GM18508 (cell line): ENCODE results near the gene ZNF428.
"Not testable (repeated sequence)": the region's sequence is repeated elsewhere in the genome, so short reads cannot be mapped to it uniquely, and the experiment has no call there.

ENCODE experiments used
- ATAC-seq: cut with Tn5 transposase; IDR thresholded peaks from one replicate; pipeline ENCODE4 v1.9.1; 2021; ENCODE audit warnings: moderate number of reproducible peaks; ENCODE audit not compliant: insufficient read depth, unreplicated experiment

The ZNF428 gene

DNA sequence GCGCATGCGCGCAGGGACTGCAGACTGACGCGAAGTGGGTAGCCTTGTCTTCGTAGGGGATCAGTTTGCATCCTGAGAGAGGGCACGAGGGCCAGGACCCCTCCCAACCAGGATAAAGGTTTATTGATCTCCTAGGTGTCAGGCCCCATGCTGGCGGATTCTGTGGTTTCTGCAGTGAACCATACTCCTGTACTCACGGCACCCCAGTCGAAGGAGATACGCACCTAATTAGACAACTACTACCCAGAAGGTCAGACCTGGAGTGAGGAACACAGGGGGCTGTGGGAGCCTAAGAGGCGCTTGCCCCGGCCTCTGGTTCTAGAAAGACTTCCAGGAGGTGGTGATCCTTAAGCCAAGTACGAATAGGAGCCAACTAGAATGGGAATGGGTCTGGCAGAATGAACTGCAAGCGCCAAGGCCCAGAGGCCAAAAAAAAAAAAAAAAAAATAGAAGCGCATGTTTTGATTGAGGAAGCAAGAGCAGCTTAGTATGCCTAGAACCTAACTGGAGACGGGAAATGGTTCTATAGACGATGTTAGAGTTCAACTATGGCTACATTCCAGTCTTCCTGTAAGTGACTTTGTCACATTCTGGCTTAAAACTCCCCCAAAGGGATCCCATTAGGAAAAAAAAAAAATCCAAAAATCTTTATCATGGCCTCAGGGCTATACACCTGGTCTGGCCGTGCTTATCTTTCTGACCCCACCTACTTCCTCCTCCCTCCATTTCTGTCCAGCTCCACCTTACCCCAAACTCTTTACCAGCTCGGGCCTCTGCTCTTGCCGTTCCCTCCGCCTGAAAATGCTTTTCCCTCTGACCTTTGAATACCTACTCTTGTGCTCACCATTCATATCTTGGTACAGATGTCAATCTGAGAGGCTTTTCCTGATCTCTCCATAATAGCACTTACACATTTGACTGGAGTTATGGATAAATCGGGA, 902 bp upstream of the ZNF428 start:
- no peak for ATAC-seq

DNA sequence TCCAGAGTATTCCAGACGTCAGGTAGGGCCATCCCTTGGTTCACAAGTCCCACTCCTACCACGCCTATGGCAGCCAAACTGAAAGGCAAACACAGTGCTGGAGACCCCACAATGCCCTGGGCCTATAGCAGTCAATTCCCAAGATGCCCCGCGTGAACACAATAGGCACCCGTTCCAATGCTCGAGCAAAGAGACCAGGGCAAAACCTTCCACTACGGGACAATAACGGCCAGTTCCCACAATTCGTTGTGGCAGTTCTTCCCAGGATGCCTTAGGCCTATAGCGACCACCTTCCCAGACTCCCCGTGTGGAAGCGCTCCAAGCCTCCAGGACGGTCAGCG, 538 bp downstream of the ZNF428 start:
- ATAC-seq: no peak

DNA sequence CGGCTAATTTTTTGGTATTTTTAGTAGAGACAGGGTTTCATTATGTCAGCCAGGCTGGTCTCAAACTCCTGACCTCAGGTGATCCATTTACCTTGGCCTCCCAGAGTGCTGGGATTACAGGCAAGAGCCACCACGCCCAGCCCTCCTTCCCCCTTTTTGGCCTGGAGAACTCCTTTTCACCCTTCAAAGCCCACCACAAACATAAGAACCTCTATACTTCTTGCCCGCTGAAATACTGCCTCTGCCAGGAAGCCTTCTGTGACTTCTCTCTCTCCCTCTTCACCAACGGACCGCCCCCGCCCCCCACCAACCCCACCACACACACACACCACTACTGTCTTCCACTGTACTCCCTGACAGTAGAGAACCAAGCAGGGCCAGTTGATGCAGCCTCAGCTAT, 2.5 kb downstream of the ZNF428 start:
- ATAC-seq: no peak

DNA sequence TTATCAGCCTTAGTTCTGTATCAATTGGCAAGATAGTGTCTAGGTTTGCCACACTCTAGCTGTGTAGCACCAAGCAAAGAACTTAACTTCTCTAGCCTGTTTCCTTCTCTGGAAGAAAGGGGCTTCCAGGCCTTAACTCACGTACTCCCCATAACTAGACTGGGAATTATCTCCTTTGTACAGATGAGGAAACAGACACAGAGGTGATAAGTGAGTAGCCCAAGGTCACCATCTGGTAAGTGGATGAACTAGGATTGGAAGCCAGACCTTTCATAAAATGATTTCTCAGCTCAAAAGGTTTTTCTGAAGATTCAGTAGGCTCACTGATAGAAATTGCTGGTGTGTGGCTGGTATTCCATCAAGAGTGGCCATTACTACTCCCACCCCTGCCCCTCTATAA, 3.1 kb downstream of the ZNF428 start:
- no peak for ATAC-seq

DNA sequence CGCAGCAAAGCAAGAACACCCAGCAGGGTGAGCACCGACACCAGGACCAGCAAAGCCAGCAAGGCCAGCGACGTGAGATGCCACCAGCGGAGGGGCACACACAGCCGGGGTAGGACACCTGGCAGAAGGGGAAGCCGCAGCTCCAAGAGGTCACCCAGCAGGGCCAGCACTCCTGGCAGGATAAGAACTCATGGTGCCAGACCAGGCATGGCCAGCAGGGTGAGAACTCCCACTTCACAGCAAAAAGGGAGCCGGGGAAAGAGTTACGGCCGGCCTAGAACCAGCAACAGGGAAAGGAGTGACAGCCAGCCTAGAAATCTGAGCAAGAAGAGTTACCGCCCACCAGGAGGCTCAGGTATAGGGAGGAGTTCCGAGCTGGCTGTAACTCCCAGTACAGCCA, 7.1 kb downstream of the ZNF428 start:
- no peak for ATAC-seq

DNA sequence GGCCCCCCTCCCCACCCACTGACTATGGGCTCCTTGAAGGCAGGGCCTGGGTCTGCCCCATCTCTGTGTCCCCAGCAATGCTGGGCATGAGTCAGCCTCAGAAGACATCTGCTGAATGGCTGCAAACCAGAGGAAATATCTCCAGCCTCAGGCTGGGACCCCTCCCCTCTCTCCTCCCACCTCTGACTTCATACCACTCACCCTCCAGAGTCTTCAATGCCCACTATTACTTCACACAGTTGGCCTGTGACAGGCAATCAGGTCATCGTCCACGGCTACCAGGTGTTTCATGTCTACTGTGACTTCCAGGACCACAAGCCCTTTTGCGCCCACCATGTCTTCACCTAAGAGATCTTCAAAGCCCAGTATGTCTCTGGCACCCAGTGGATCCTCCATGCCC, 7.6 kb downstream of the ZNF428 start, which contains the start of gene SRRM5:
TSS of gene SRRM5 (plus strand) at position 301 of the 400 bp plus-strand sequence. CDS start at position 335, 34 bp downstream.
- no peak for ATAC-seq

DNA sequence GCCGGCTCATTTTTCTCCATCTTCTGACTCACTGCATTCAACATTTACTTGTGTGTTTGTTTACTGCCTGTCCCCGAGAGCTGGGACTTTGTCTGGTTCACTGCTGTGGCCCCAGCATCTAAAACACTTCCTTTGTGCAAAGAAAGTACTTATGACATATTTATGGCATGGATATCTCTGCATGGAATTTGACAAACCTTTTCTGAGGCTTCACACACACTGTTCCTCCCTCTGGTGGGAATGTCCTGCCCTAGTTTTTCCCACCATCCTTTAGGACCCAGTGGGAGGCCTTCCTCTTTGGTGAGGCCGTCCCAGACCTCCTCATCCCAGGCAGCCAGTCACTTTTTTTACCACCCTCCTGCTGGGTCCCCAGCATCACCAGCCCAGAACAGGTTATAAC, 8.9 kb downstream of the ZNF428 start:
- no peak for ATAC-seq

DNA sequence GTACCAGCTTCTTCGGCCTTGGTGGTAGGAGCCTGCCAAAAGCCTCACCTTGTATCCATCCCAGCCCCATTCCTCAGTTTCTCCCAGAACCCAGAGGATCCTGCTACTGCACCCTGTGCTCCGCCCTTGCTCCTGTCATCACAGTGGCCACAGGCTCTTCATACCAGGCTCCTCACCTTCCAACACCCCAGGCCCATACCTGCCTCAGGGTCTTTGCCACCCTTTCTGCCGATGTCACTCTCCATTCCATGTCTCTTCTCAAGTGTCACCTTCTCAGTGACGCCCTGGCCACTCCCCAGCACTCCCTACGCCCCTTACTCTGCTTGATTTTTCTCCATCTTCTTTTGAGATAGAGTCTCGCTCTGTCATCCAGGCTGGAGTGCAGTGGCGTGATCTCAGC, 9.6 kb downstream of the ZNF428 start:
- no peak for ATAC-seq

DNA sequence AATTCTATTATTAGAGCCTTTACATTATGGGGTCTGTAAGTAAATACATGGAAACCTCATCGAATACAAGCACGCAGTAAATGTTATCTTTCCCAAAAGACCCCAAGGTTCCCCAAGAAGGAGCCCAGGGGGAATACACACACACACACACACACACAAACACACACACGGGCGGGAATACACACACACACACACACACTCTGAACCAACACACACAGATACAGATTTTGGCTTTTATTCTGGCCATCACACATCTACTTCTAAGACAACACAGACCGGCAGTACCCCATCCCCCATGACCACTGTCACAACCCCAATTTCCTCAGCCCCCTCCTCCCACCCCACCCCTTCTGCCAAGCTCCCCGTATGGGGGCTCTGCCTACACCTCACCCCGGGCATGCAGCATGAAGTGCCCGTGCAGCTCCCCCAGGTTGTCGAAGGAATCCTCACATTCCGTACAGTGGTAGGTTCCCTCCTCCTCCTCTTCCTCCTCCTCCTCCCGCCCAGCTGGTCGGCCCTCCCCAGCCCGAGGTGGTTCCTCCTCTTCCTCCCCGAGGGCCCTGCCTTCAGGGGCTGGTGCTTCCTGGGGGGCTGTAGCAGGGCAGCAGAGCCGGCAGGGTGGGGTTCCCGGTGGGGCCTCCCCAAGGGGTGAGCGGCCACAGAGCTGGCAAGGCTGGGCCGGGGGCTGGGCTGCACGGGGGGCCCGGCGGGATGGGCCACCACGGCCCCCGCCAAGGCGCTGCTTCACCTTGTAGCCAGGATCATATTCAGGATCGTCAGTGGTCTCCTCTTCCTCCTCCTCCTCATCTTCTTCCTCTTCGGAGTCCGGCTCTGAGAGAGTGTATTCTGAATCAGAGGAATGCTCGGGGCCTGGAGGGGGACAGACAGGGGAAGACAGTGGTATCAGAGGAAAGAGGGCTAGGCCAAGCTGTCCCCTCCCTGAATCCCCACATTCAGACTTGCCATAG, 11.9 kb downstream of the ZNF428 start:
- ATAC-seq: no peak

DNA sequence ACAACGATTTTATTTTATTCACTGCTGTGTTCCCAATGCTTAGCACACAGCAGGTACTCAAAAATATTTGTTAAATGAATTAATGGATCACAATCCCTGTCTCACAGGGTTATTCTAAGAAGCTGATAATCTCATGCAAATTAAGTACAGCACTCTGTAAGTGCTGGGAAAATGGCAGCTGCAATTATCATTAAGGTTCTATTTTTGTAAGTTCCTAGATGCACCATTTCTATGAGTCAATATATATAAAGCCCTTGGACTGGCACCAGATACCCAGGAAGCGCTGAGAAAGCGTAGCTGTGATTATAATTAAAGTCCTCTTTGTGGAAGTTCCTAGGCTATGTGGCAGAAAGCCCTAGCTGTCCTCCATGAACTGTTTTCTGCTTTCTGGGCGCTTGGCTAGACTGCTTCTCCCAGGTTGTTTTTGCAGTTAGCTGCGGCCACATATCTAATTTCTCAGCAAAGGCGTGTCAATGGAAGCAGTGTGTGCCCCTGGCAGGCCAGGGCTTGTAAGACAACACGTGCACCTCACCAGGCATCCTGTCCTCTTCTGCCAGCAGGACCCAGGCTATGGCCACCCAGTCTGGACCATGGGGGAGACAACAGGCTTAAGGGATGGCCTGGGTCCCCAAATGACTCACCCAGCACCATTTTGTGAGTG, 12.7 kb downstream of the ZNF428 start:
- ATAC-seq: no peak

DNA sequence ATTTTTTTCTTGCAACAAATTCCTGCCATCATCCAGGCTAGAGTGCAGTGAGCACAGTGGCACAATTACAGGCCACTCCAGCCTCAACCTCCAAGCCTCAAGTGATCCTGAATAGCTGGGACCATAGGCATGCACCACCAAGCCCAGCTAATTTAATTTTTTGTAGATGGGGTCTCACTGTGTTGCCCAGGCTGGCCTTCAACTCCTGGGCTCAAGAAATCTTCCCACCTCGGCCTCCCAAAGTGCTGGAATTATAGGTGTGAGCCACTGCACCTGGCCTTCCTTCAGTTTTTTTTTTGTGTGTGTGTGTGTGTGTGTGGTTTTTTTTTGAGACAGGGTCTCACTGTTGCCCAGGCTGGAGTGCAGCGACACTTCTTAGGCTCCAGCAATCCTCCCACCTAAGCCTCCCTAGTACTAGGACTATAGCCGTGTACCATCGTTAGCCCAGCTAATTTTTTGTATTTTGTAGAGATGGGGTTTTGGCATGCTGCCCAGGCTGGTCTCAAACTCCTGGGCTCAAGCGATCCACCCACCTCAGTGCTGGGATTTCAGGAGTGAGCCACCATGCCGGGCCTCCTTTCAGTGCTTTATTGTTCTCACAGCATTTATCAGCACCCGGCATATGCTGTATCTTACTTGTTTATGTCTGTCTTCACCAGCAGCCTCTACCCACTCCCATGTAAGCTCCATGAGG, 13.4 kb downstream of the ZNF428 start:
- ATAC-seq: no peak

DNA sequence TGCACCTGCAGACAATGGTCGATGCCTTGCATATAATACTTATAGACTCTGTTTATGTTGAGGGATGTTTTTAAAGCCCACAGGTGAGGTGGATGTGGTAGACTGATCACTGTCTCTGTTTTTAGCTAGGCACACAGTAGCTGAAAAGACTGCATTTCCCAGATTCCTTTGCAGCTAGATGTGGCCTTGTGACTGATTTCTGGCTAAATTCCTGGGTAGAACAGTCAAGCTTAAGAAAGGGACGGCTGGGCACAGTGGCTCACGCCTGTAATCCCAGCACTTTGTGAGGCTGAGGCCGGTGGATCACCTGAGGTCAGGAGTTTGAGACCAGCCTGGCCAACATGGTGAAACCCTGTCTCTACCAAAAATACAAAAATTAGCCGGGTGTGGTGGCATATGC, 19.1 kb downstream of the ZNF428 start:
- ATAC-seq: not testable (repeated sequence)

DNA sequence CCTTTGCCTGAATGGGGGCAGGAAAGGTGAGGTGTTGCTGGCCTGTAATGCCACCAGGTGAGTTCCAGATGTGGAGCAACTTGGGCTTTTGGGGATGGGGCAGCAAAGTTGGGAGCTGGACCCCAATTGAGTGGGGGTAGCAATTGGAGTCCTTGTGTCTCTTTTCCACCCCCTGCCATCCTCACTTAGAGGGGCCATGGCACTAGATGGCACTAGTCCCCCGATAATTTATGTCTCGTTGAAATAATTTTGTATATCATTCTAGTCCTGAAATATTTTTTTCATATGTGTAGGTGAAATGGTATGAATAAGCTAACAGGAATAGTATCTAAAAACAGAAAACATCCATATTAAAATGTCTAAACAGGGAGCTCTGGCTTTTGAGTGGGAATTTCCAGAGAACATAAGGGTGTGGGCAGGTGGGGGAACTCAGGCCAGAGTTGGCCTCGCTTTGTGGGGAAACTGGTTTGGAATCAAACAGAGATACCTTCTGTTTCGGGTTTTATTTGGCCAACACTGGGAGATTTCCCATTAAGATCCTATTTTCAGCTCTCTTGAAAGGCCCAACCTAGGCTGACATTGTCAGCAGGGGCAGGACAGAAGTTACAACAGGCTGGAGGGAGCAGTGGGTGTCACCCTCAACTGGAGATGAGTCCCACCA, 19.7 kb downstream of the ZNF428 start:
- ATAC-seq: no peak

DNA sequence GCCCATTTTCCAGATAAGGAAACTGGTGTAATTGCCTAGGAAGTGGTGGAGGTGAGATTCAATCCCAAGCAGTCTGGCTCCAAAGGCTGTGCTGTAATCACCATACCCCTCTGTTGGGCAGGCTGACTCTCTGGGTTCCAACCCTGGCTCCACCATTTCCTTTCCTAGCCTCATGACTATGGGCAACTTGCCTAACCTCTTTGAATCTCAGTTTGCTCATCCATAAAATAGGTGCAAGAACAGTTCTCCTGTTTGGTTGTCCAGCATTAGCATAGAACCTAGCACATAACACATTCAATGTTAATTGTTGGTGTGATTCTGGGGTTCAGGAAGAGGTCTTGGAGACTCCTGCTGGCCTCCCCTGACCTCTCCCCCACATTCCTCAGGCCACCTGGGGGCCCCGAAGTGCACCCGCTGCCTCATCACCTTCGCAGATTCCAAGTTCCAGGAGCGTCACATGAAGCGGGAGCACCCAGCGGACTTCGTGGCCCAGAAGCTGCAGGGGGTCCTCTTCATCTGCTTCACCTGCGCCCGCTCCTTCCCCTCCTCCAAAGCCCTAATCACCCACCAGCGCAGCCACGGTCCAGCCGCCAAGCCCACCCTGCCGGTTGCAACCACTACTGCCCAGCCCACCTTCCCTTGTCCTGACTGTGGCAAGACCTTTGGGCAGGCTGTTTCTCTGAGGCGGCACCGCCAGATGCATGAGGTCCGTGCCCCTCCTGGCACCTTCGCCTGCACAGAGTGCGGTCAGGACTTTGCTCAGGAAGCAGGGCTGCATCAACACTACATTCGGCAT, 20.8 kb downstream of the ZNF428 start:
- no peak for ATAC-seq

DNA sequence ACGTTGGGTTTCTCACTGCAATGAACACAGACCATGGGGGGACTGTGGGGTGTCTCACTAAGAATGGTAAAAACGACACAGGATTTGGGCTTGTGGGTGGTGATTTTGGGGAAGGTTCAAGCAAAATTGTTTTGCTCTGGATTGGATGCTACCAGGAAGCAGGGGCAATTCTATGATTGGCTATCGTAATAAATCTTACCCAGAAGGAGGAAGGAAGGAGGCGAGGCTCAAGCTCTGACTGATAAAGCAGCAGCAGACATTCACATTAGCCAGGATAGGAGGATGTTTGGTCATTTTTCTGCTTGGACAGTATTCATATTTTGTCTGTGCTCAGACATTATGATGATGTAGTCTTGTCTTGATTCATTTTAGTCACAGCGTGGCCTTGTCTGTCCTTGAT, 21.6 kb downstream of the ZNF428 start:
- no peak for ATAC-seq

DNA sequence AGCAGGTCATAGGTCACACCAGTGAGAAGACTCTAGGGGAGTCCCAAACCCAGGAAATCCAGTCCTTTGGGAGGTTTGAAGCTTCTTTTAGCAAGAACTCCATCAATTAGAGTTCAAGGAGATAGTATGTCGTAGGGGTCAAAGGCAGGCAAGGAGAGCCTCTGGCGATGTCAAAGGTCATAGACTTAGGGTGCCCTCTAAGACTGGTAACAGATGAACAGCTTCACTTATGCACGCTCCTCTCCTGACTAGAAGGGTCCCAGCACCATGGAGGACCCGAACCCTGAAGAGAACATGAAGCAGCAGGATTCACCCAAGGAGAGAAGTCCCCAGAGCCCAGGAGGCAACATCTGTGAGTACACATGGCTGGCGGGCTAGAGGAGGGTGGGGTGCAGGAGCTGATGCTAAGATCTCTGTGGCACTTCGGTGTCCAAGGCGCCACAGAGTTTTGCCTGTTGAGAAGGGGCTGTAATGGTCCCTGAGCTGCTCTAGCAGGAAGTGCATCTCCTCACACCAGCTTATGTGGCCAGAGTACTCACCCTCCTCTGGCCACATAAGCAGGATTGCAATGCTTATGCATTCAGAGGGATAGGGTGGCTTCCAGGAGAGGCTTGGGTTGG, 22.5 kb downstream of the ZNF428 start:
- no peak for ATAC-seq

DNA sequence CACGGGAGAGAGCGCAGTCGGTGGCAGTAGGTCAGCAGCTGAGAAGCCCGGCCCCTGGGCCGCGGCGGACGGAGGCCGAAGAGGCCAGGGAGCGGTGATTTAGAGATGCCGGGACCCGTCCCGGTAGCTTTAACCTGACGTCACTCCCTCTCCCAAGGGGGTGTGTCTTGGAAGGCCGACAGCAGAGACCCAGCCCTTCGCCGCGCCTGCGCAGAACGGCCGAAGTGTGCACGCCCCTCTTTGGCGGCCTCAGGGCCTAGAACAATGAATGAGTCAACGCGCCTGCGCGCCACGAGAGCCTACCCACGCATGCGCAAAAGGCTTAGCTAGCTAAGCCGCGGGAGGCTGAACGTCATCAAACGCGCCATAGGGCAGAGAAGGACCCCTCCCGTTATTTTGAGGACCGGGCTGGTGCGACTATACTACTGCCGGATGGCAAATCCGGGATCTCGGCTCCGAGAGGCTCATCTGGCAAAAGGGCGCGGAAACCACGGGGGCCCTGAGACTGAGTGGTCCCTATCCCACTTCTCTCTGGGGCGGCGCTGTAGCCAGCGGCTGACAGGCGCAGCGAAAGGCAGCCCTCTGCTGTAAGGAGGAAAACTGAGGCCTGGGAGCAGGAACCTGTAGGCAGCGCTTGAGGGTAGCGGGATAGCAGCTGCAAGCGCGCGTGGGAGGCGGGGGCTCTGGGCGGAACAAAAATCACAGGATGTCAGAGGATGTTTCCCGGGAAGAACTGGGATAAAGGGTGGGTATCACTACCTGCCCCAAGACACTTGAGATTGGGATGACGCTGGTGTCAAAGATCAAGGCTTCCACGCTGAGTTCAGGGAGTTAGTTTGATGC, 23.2 kb downstream of the ZNF428 start, which contains the start of the genes IRGQ and ZNF576:
TSS of gene IRGQ (minus strand) at position 136 of the 843 bp plus-strand sequence. CDS start 796 bp downstream, outside the sequence.
TSS of gene ZNF576 (plus strand) at position 597 of the 843 bp plus-strand sequence. CDS start 514 bp downstream, outside the sequence.
- peak; percentile 60 for ATAC-seq
